Hippocampal formation (tissue), 2 donors: ENCODE results near the gene GRIP1.

Experiments used
- DNase-seq, 2 donors: peaks; one replicate each; lab custom pipeline; 2025; lab: John Stamatoyannopoulos, UW

The GRIP1 gene

GRCh38 chr12:66380769-66381535 is 297.9 kb downstream of the GRIP1 start:
- DNase-seq, result no peak

- no peak for DNase-seq
Observed at GRCh38 chr12:66379616-66380015, 299.3 kb downstream of the GRIP1 start.

DNA sequence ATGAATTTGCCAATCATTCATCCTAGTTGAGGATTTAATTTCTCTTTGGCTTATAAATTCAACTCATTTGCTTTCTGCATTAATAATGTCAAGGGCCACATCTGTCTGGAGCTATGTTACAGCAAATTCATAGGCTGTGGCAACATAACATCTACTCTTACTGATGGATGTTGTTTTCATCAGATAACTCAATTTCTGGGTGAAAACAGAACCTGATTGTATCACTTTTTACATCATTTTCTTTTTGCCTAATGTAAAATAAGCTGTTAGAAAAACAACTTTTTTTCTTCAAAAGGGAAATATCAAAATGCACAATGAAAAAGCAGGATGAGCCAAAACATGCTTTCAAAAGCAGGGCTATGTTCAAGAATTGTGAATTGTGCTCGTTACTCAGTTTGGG is 303.3 kb downstream of the GRIP1 start:
- no peak for DNase-seq

- no peak for DNase-seq
Observed at GRCh38 chr12:66371982-66372381, 306.9 kb downstream of the GRIP1 start.

DNA sequence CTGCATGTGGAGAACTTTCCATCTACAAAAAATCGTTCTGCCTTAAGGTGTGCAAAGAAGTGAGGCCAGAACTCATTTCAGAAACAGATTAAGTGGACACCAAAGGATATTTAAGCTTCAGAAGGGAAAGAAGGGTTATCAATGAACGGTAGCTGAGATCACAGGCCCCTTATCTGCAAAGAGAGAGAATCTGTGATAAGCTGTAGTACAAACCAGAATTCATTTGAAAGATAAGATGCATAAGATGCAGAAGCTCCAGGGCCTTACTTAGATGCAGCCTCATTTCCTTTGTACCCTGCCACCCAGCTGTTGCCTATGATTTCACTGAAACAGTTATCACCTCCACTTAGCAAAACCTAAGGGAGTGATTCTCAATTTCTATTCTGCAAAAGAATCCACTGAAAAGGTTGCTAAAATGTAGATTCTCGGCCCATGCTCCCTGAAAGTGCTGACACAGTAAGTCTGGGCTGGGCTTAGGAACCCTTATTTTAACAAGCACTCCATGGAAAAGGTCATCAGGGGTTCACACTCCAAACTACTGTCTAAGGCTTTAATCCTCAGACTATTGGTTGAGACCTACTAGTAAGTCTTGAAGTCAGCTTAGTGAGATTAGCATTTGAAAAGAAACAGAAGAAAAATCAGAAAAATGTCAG is 311.7 kb downstream of the GRIP1 start:
- no peak for DNase-seq

- DNase-seq, result no peak
Observed at GRCh38 chr12:66365718-66366490, 313.0 kb downstream of the GRIP1 start.

- no peak for DNase-seq
Observed at GRCh38 chr12:66361703-66362102, 317.2 kb downstream of the GRIP1 start.

DNA sequence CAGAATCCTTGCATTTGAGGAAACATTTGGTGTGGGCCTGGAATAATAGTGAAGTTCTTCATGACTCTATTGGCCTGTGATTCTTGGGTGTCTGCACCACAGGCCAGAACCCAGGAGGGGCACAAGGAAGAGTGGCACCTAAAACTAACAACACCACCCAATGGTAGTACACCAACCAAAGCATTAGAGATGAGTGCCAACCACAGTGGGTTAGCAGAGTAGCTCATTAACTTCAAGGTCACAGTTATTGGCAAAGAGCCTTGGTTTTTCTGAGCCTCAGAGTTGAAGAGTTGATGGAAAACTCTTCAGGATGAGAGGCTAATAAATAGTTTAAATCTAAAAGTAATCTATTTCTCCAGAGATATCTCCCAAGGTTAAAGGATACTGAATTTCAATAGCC is 319.6 kb downstream of the GRIP1 start:
- DNase-seq, result no peak

DNA sequence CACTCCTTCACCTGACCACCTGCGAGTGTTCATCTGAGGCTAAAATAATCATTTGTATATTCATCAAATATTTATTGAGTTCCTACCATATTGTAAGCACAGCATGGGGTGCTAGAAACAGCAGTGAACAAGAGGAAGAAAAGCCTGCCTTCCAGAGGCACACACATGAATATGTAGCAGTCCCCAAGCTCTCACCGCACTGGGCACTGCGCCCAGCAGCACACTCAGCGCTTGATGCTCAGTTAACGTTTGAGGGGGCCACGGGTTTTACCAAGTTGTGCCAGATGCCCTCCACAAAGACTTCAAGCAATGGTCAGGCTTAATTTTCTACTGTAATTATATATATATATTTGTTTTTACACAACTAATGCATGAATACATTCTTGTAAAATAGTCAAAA is 324.6 kb downstream of the GRIP1 start:
- no peak for DNase-seq

DNA sequence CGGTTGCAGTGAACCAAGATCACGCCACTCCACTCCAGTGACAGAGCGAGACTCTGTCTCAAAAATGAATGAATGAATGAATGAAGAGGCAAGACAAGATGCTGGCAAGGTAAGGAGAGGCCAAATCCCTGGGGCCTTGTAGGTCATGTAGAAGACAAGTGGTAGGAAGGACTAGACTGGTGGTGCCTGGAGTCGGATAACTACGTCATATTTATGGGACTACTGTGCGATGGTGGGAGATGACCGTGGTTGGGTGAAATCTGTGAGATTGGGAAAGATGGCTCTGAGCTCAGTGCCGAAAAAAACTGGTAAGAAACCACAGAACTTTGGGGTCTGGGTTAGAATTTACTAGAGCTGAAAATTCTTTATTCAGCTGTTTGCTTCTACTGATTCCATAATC is 326.0 kb downstream of the GRIP1 start:
- DNase-seq, result no peak

DNA sequence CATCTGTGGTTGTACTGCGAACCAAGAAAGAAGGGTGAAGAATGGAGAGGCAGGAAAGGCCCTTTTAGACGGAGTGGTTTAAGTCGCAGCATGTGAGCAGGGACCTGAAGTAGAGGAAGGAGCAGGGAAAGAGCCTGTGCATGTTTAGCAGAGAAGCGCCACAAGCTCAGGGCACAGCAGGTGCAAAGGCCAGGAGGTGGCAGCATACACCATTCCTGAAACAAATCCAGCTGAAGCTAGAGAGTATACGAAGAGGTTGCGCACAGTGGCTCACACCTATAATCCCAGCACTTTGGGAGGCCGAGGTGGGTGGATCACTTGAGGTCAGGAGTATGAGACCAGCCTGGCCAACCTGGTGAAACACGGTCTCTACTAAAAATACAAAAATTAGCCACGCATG is 326.7 kb downstream of the GRIP1 start:
- DNase-seq, result no peak

DNA sequence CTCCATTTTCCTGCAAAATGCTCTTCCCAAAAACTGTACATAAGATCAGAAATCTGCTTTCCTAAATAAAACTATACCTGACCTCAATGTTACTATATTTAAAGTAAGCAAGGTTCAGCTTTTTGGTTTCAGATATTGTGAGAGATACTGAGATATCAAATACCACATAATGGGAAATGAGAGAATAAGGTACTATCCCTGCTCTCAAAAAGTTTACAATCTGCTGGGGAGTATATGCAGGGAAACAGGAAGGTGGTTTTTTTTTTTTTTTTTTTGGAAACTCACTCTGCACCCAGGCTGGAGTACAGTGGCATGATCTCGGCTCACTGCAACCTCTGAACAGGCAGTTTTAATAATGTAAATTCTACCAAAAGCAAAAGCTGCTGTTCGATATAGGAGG is 327.6 kb downstream of the GRIP1 start:
- DNase-seq, result no peak

- no peak for DNase-seq
Observed at GRCh38 chr12:66345956-66346355, 332.9 kb downstream of the GRIP1 start.

- no peak for DNase-seq
Observed at GRCh38 chr12:66345212-66345611, 333.7 kb downstream of the GRIP1 start.

DNA sequence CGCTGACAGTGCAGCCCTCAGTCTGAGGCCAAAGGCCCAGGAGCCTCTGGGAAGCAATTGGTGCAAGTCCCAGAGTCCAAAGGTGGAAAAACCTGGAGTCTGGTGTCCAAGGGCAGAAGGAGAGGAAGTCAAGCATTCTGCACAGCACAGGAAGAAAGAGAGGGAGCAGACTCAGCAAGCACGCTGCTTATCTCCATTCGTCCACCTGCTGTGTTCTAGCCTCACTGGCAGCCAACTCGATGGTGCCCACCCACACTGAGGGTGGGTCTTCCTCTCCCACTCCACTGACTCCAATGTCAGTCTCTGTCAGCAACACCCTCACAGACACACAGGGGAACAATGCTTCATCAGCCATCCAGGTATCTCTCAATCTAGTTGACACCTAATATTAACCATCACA is 337.8 kb downstream of the GRIP1 start:
- DNase-seq, result no peak

GRCh38 chr12:66340131-66340530 is 338.7 kb downstream of the GRIP1 start:
- DNase-seq, result no peak

- no peak for DNase-seq
Observed at GRCh38 chr12:66337381-66338010, 341.4 kb downstream of the GRIP1 start.

GRCh38 chr12:66335746-66336145 is 343.1 kb downstream of the GRIP1 start:
- no peak for DNase-seq

- no peak for DNase-seq
Observed at GRCh38 chr12:66331814-66332213, 347.1 kb downstream of the GRIP1 start.

GRCh38 chr12:66331016-66331415 is 347.9 kb downstream of the GRIP1 start:
- no peak for DNase-seq

- DNase-seq, result no peak
Observed at GRCh38 chr12:66329941-66330340, 348.9 kb downstream of the GRIP1 start.

DNA sequence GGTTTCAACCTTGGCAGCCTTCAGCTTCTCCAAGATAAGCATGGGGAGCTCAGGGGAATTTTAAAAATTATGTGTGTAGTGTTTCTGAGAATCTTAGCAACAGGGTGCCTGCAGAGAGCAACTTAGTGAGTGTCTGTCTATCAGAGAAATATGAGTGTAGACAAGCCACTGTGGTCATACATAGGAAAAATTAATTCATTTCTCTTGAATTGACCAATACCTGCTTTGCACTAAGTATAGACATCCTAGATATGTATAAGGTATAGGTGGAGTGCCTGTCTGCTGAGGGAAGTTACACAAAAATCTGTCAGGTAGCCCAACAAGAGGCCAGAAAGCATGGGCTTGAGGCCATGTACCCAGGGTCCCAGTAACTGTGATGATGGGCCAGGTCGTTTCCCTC is 355.9 kb downstream of the GRIP1 start:
- DNase-seq, result no peak

- DNase-seq, result no peak
Observed at GRCh38 chr12:66321435-66321834, 357.4 kb downstream of the GRIP1 start.
